ENCODE measurements around the gene STAP1. TPM values are rescaled to one million over a fixed set of nuclear protein-coding genes. Genes with fewer than 3 reads are reported as not detected.

STAP1 gene
- total RNA-seq, 4 donors from 2014 or later: 0.59 to 0.90 TPM; not detected in 2

GRCh38 chr4:67593741-67594175, 35.2 kb downstream of the STAP1 start:
- TF ChIP-seq POLR2A (IDR thresholded peaks at IDR 0.05) (no peak), CTCF (IDR thresholded peaks at IDR 0.05) (no peak)
- H3K36me3 ChIP-seq: no peaks in the 10 kb centered on the region
- intact Hi-C loops (cut with DNase I; ENCODE audit: low total_unique reads): no loop called here
- no peak for DNase-seq
- H3K4me1 ChIP-seq: no peaks in the 10 kb centered on the region
- H3K9me3 ChIP-seq: no peaks in the 10 kb centered on the region
- H3K4me3 ChIP-seq: no peak overlapping the region
- no peaks in the 10 kb centered on the region for H3K27me3 ChIP-seq
- H3K27ac ChIP-seq: no peak overlapping the region

GRCh38 chr4:67603310-67604028, 44.9 kb downstream of the STAP1 start:
- Histone ChIP-seq H3K36me3 (no peaks in the 10 kb centered on the region), H3K4me1 (no peaks in the 10 kb centered on the region), H3K4me3 (no peak overlapping the region), H3K27me3 (no peaks in the 10 kb centered on the region), H3K9me3 (no peaks in the 10 kb centered on the region), H3K27ac (no peak overlapping the region)
- intact Hi-C loops (cut with DNase I; ENCODE audit: low total_unique reads): no loop called here
- no peak for DNase-seq
- TF ChIP-seq POLR2A (IDR thresholded peaks at IDR 0.05): no peak
- TF ChIP-seq CTCF (IDR thresholded peaks at IDR 0.05): no peak

- TF ChIP-seq POLR2A (IDR thresholded peaks at IDR 0.05) (no peak), CTCF (IDR thresholded peaks at IDR 0.05) (no peak)
- Histone ChIP-seq H3K36me3 (no peaks in the 10 kb centered on the region), H3K9me3 (no peaks in the 10 kb centered on the region), H3K27me3 (no peaks in the 10 kb centered on the region), H3K4me3 (no peak overlapping the region), H3K4me1 (no peaks in the 10 kb centered on the region), H3K27ac (no peak overlapping the region)
- intact Hi-C loops (cut with DNase I; ENCODE audit: low total_unique reads): no loop called here
- DNase-seq: no peak
Measured at GRCh38 chr4:67604029-67604381, 45.5 kb downstream of the STAP1 start.

- H3K4me1 ChIP-seq: no peaks in the 10 kb centered on the region
- intact Hi-C loops (cut with DNase I; ENCODE audit: low total_unique reads): no loop called here
- no peak for TF ChIP-seq POLR2A (IDR thresholded peaks at IDR 0.05)
- no peak for TF ChIP-seq CTCF (IDR thresholded peaks at IDR 0.05)
- no peak overlapping the region for H3K4me3 ChIP-seq
- no peaks in the 10 kb centered on the region for H3K36me3 ChIP-seq
- no peaks in the 10 kb centered on the region for H3K9me3 ChIP-seq
- H3K27me3 ChIP-seq: no peaks in the 10 kb centered on the region
- no peak for DNase-seq
- H3K27ac ChIP-seq: no peak overlapping the region
Measured at GRCh38 chr4:67604749-67605148, 46.2 kb downstream of the STAP1 start.

- TF ChIP-seq POLR2A (IDR thresholded peaks at IDR 0.05) (no peak), CTCF (IDR thresholded peaks at IDR 0.05) (no peak)
- Histone ChIP-seq H3K27ac (no peak overlapping the region), H3K4me1 (no peaks in the 10 kb centered on the region), H3K27me3 (no peaks in the 10 kb centered on the region), H3K9me3 (no peaks in the 10 kb centered on the region), H3K4me3 (no peak overlapping the region), H3K36me3 (no peaks in the 10 kb centered on the region)
- DNase-seq: no peak
- intact Hi-C loops (cut with DNase I; ENCODE audit: low total_unique reads): no loop called here
Measured at GRCh38 chr4:67608027-67608426, 49.5 kb downstream of the STAP1 start.
